Astrocyte of the cerebellum (primary cell): ENCODE data around the gene DALRD3.

Source experiments
- DNase-seq: peaks from one replicate; pipeline ENCODE4 v3.0.0-alpha.2; 2011; ENCODE audit warnings: low read depth
- H3K4me3 ChIP-seq: 2 replicates; pipeline ENCODE4 v1.5.1; 2011; ENCODE audit warnings: mild to moderate bottlenecking, low read depth, low read length, moderate library complexity
- CTCF ChIP-seq: IDR thresholded peaks from 2 replicates; pipeline ENCODE4 v1.5.1; 2012; ENCODE audit warnings: low read length, low read depth, moderate library complexity, mild to moderate bottlenecking; ENCODE audit errors: missing control alignments
- in situ Hi-C: cut with HindIII; loops from 2 replicates; pipeline ENCODE4 v1.10.0; 2017; ENCODE audit warnings: low sequenced_read_pairs

Gene DALRD3

GRCh38 chr3:49006408-49007067, 11.8 kb downstream of the DALRD3 start:
- peak overlapping the region; percentile 84 for H3K4me3 ChIP-seq
- in situ Hi-C loops: no loop called here

GRCh38 chr3:49005998-49006397, 12.4 kb downstream of the DALRD3 start:
- H3K4me3 ChIP-seq: peak overlapping the region; percentile 84
- DNase-seq: no peak
- in situ Hi-C loops: no loop called here
- TF ChIP-seq CTCF: no peak

More at GRCh38 chr3:49006408-49007067, 11.8 kb downstream of the DALRD3 start:
- TF ChIP-seq CTCF: no peak
- no peak for DNase-seq

GRCh38 chr3:49005303-49005680, 13.1 kb downstream of the DALRD3 start:
- TF ChIP-seq CTCF: no peak
- DNase-seq: no peak
- in situ Hi-C loops: no loop called here
- H3K4me3 ChIP-seq: no peak overlapping the region

- DNase-seq: no peak
- TF ChIP-seq CTCF: no peak
- no peak overlapping the region for H3K4me3 ChIP-seq
- in situ Hi-C loops: loop anchor here (5.0 kb wide), 1 partner anchor 52 kb away; no protein-coding TSS in a partner anchor
These were observed 13.8 kb downstream of the DALRD3 start for GRCh38 chr3:49004352-49005302.

- in situ Hi-C loops: loop anchor here (5.0 kb wide), 1 partner anchor 49 kb away; no protein-coding TSS in a partner anchor
- no peak for TF ChIP-seq CTCF
- DNase-seq: no peak
- no peak overlapping the region for H3K4me3 ChIP-seq
These were observed 17.2 kb downstream of the DALRD3 start for GRCh38 chr3:49001155-49001554.

GRCh38 chr3:48999085-48999858, 19.1 kb downstream of the DALRD3 start:
- no peak for DNase-seq
- in situ Hi-C loops: no loop called here
- H3K4me3 ChIP-seq: no peak overlapping the region
- TF ChIP-seq CTCF: no peak
